CD4-positive, alpha-beta T cell treated with Interleukin-17A for 1 hour (primary cell): ENCODE data around the gene APOM.

ENCODE experiments used
- DNase-seq: peaks from one replicate; pipeline ENCODE4 v3.0.0-alpha.2; 2020

The APOM gene

DNA sequence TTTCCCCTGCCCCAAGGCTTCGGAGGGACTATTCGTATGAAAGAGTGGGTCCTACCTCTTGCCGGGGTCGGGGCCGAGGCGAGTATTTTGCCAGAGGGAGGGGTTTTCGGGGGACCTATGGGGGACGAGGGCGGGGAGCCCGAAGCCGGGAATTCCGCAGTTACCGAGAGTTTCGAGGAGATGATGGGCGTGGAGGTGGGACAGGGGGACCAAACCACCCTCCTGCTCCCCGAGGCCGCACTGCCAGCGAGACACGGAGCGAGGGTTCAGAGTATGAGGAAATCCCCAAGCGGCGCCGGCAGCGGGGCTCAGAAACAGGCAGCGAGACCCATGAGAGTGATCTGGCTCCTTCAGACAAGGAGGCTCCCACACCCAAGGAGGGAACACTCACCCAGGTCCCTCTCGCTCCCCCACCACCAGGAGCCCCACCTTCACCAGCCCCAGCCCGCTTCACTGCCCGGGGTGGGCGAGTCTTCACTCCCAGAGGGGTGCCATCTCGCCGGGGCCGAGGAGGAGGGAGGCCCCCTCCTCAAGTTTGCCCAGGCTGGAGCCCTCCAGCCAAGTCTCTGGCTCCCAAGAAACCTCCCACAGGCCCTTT, 23.9 kb upstream of the APOM start:
- no peak for DNase-seq

DNA sequence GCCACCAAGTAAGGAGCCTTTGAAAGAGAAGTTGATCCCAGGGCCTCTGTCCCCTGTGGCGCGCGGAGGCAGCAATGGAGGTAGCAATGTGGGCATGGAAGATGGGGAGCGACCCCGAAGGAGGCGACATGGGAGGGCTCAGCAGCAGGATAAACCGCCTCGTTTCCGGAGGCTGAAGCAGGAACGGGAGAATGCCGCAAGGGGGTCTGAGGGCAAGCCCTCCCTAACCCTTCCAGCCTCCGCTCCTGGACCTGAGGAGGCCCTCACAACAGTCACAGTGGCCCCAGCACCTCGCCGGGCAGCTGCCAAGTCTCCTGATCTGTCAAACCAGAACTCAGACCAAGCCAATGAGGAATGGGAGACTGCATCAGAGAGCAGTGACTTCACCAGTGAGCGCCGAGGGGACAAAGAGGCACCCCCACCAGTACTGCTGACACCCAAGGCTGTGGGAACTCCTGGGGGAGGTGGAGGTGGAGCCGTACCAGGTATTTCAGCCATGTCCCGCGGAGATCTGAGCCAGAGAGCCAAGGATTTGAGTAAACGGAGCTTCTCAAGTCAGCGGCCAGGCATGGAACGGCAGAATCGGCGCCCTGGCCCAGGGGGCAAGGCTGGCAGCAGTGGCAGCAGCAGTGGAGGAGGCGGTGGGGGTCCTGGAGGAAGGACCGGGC, 23.3 kb upstream of the APOM start:
- no peak for DNase-seq

GRCh38 chr6:31633447-31633846, 22.2 kb upstream of the APOM start:
- DNase-seq: no peak

GRCh38 chr6:31634131-31634530, 21.6 kb upstream of the APOM start:
- no peak for DNase-seq

DNA sequence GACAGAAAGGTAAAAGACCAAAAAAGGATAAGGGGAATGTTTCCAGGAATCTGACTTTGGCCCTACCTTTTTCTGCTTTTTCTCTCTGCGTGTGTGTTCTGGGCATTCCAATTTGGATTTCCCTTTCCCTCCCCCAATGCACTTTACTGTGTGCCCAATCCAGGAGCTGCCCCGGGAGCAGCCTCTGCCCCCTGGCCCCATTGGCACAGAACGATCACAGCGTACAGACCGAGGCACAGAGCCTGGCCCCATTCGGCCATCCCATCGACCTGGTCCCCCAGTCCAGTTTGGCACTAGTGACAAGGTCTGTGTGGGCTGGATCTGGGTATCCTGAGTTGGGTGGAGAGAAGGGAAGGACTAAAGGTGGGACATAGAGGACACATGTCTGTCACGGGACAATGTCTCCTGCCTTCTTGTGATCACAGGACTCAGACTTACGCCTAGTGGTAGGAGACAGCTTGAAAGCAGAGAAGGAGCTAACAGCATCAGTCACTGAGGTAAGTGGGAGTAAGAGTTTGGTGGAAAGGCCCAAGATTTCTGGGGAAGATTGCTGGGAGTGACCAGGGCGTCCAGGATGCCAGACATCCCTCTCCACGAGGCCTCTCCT, 20.6 kb upstream of the APOM start:
- DNase-seq: no peak

DNA sequence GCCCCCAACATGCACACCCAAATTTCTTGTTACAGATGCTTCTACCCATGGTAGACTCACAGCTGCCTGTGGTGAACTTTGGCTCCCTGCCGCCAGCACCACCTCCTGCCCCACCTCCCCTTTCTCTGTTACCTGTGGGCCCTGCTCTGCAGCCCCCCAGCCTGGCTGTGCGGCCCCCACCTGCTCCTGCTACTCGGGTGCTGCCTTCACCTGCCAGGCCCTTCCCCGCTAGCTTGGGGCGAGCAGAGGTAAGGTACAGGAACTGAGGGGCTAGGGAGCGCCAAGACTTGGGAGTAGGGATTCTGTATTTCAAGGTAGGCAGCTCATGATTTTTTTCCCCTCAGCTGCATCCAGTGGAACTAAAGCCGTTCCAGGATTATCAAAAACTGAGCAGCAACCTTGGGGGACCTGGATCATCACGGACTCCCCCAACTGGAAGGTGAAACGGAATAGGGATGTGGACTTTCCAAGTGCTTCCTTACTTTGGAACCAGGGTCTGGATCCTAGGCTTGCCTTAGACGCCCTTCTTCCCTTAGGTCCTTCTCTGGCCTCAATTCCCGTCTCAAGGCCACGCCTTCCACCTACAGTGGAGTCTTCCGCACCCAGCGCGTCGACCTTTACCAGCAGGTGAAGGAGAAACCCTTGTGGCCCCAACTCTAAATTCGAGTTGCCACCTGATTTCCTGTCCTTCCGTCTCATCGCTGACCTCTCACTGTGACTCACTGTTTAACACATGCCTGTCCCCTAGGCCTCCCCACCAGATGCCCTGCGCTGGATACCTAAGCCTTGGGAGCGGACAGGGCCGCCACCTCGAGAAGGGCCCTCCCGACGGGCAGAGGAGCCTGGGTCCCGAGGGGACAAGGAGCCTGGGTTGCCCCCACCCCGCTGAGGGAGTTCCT, 18.7 kb upstream of the APOM start:
- DNase-seq: no peak

DNA sequence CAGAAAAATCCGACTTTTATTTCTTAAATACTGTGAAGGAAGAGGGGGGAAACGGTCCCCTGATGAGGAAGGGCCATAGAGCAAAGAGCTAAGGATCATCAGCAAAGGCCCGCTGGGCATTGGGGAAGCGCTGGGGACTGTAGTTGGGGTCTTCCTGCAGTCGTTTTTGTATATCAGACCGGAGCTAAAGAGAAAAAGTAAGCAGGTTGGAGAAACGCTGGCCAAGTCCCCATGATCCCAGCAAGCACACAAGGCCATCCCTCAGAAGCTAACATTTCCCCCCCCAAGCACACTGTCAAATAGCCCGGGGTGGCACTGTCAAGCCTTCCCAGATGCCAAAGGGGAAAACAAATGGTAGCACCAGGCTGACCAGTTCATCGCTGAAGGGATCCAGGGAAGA, 16.7 kb upstream of the APOM start:
- no peak for DNase-seq

GRCh38 chr6:31639449-31639861, 16.2 kb upstream of the APOM start:
- no peak for DNase-seq

- DNase-seq: no peak
Observed at GRCh38 chr6:31640612-31641011, 15.1 kb upstream of the APOM start.

DNA sequence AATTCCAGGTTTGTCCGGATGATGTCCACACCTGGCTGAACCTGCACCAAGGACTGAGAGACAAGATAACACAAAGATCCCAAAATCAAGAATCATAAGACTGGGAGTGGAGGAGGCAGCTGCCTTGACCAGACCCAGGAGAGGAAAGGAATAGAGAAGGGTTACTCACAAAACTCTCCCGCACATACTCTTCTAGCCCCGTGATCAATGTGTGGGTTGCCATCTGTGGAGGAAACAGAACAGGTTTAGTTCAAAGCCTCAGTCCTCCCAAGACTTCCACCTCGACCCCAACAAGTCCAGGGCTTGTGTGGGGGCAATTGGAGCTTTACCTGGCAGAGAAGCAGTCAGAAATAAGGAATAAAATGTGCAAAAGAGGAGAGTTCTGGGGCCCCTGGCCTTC, 14.3 kb upstream of the APOM start:
- no peak for DNase-seq

- no peak for DNase-seq
Observed at GRCh38 chr6:31642798-31643570, 12.7 kb upstream of the APOM start.

DNA sequence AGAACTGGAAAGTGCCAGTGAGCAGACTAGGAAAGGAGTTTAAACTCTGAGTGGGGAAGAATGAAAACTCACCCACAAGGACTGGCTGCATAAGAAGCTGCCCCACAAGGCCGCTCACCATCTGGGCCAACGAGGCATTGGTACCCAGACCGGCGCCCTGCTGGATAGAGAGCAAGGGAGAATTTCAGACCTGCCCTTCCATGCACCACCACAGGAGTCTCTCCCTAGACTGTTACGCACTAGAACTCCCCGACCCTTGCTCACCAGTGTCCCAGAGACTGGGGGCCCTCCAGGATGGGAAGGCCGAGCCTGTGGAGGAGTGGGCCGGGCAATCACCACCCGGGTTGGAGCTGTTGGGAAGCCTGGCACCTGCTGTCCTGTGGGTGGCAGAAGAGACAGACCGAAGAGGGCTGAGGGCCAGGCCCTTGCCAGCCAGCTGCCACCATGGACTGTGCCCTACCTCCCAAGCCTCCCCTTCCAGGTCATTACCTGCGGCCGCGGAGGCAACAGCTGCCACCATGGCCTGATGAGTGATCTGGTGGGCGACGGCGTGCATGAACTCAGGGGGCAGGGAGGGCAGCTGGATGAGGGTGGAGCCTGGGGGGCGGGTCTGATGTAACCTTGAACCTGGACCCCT, 11.8 kb upstream of the APOM start:
- no peak for DNase-seq

DNA sequence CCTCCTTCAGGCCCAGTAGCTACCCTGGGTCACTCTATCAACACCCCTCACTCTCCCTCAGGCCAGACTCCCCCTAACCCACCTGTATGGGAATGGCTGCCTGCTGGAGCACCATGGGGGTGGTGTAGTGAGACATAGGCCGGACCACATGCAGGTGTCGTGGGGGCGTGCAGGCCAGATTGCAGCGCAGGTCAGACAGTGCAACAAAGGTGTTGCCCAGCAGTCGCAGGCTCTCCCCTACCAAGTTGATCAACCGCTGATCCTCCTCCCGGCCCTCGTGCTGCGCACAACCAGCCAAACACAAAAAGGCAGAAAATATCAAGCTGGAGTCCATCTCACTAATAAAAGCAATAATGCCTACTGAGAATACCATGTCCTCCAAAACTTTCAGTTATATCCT, 10.4 kb upstream of the APOM start:
- no peak for DNase-seq

DNA sequence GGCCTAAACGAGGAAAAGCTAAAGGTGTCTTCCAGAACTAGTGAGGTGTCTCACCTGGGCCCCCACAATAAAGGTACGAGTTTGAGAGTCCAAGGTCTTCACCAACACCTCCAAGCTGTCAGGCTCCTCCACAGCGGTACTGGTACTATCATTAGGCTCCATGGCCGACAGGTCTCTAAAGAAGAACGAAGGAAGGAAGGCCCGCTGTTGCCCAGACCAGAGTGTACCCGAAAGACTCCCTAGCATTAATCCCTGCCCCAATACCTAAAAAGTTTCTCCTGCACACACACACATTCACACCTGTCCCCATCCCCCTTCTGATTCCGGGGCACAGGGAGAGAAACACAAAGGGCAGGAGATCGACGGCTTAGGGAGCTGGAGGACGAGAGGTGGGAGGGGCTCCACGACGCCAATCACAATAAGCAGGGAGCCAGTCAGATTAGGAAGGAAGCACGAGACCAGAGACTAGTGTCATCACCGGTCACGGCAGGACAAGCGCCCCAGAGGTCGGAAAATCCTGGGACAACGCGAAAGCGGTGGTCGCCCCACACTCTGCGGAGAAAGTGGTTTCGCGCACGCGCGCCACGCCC, 4.0 kb upstream of the APOM start:
- DNase-seq: no peak

DNA sequence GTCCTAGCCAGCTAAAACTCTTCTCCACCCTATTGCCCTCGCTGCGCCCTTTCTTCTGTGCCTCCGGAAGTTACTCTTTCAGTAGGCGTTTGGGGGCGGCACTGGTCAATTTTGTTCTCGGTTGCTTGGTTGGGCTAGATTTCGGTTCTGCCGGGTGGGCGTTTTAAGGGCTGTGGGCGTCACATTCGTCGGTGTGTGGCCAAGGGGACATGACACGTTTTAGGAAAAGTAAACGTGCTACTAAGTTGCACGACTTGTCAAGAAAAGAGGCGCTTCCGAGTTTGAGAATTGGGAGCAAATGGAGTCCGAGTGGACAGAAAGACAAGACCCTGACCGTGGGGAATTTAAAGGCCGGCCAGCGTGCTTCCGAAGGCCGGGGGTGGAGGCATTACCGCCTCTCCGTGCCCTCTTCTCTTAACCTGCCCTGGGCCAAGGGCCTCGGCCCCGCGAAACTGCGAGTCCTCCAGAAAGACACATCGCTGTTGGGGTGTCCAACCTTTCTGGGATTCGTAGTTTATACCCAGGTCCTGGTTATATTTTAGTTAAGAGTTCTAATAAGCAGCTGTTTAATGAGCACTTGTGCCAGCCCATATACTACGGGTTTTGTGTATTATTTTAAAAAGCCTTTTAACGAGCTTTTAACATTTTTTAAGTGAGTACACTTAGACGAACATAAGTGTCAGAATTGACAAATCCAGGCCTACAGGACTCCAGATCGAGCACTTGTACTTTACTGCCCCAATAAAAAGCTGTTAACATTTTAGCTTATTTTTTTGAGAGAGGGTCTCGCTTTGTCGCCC, 2.6 kb upstream of the APOM start:
- no peak for DNase-seq

GRCh38 chr6:31654574-31655348, 933 bp upstream of the APOM start:
- no peak for DNase-seq

DNA sequence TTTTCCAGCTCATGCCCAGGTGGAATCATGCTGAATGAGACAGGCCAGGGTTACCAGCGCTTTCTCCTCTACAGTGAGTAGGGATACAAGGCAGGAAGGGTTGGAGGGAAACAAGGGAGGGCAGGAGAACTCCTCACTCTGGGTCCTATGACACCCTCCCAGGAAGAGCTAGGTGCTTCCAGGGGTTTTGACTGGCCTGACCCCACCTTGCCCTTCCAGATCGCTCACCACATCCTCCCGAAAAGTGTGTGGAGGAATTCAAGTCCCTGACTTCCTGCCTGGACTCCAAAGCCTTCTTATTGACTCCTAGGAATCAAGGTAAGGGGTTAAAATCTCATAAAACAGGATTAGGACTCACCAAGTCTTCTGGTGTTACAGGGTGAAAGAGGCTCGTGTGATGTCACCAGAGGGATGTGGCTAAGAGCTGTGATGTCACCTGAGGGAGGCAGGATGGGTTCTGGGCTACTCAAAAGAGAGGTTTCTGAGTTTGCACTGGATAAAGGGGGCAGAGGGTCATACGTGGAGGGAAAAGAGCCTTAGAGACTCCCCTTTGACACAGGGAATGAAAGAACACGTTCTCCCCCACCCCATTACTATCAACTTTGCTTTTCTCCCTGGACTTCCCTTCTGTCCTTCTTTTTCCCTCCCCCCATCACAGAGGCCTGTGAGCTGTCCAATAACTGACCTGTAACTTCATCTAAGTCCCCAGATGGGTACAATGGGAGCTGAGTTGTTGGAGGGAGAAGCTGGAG, 1.9 kb downstream of the APOM start:
- DNase-seq: peak; percentile 43

DNA sequence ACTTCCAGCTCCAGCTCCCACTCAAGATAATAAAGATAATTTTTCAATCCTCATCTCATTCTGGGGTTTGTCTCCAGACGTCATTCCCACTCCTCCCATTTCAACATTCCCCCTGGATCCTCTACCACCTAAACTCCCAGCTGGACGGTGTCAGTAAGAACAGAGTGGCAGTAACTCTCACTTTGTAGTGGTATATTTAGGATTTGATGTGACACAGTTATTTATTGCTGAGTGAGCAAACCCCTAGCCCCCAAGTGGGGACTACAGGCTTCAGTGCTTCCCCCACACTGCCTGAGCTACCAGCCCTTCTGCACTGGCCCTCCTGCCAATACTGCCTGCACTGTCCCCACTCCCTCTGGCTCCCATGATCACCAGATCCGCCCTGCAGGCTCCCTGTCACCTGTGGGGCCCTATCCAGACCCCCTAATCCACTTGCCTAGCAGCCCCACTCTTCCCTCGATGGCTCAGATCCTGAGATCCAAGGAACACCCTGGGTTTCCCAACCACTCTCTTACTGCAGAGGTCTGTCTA, 2.5 kb downstream of the APOM start:
- DNase-seq: no peak

DNA sequence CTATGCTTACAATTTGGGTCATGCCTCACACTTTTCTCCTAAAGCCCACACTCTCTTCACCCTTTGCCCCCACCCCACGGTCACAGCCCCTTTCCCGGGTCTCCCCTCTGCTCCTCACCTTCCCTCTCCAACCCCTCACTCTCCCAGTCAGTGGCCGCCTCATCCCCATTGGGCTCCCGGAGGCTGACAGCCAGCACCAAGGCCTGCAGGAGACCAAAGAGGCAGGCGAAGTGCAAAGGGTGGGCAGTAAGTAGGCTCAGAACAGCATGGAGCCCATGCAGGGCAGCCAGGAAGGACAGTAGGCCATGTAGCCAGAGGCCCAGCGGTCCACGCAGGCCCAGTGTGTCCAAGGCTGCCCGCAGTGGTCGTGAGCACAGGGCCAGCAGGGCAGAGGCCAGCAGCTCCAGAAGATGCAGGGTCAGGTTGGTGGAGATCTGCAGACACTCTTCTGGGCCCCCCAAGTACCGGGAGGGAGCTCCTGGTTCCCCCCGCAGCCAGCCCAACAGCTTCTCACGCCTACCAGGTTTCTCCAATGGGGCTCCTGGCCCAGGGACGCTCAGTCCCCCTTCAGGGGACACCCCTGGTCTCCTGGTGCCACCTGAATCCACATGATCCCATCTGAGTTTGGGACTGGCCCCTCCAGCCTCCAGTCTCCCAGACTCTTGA, 3.4 kb downstream of the APOM start:
- DNase-seq: no peak
